SK-N-SH treated with all-trans-retinoic acid at 6 μM for 48 hours (cell line): ENCODE measurements around the gene DHRS1.

Source experiments
- ATAC-seq: fragments of 200-7000 bp; cut with Tn5 transposase; 3 replicates; pipeline ENCODE4 v1.9.1; 2020; ENCODE audit warnings: mild to moderate bottlenecking, moderate library complexity
- ARNTL ChIP-seq: fragments of 450-650 bp; formaldehyde crosslinking; IDR thresholded peaks from 2 replicates; pipeline ENCODE4 v1.5.0; 2020; ENCODE audit warnings: low read depth, mild to moderate bottlenecking, moderate library complexity, borderline replicate concordance
- BACH2 ChIP-seq: fragments of 250-450 bp; sonication (Bioruptor Pico); IDR thresholded peaks from 2 replicates; pipeline ENCODE4 v1.9.0; 2021; ENCODE audit warnings: mild to moderate bottlenecking, borderline replicate concordance
- CREB5 ChIP-seq: fragments of 250-450 bp; sonication (Bioruptor Pico); IDR thresholded peaks from 2 replicates; pipeline ENCODE4 v1.5.1; 2020; ENCODE audit warnings: low read depth, mild to moderate bottlenecking, moderate library complexity
- CSDC2 ChIP-seq: fragments of 250-450 bp; sonication (Bioruptor Pico); IDR thresholded peaks from 2 replicates; pipeline ENCODE4 v1.5.0; 2020; ENCODE audit warnings: mild to moderate bottlenecking, moderate library complexity
- ESRRG ChIP-seq: fragments of 250-450 bp; sonication (Bioruptor Pico); IDR thresholded peaks from 2 replicates; pipeline ENCODE4 v1.6.1; 2021; ENCODE audit warnings: mild to moderate bottlenecking
- ISL1 ChIP-seq: fragments of 250-450 bp; sonication (Bioruptor Pico); IDR thresholded peaks from 2 replicates; pipeline ENCODE4 v2.1.2; 2022; ENCODE audit warnings: mild to moderate bottlenecking, moderate library complexity
- OSR1 ChIP-seq: fragments of 250-450 bp; sonication (Bioruptor Pico); IDR thresholded peaks from 2 replicates; pipeline ENCODE4 v1.8.0; 2022; ENCODE audit warnings: moderate library complexity, mild to moderate bottlenecking, inconsistent platforms
- POU6F1 ChIP-seq: fragments of 250-450 bp; sonication (Bioruptor Pico); IDR thresholded peaks from 2 replicates; pipeline ENCODE4 v1.8.0; 2021; ENCODE audit warnings: low read depth, mild to moderate bottlenecking, moderate library complexity, borderline replicate concordance
- PPARA ChIP-seq: fragments of 250-450 bp; sonication (Bioruptor Pico); IDR thresholded peaks from 2 replicates; pipeline ENCODE4 v1.5.0; 2020; ENCODE audit warnings: mild to moderate bottlenecking, borderline replicate concordance
- RARB ChIP-seq: fragments of 250-450 bp; sonication (Bioruptor Pico); IDR thresholded peaks from 2 replicates; pipeline ENCODE4 v1.8.0; 2021; ENCODE audit warnings: mild to moderate bottlenecking, moderate library complexity
- SNAI2 ChIP-seq: fragments of 250-450 bp; sonication (Bioruptor Pico); IDR thresholded peaks from 2 replicates; pipeline ENCODE4 v1.5.0; 2020; ENCODE audit warnings: mild to moderate bottlenecking, moderate library complexity
- TCF4 ChIP-seq: fragments of 250-450 bp; sonication (Bioruptor Pico); IDR thresholded peaks from 2 replicates; pipeline ENCODE4 v1.8.0; 2021; ENCODE audit warnings: mild to moderate bottlenecking, moderate library complexity, borderline replicate concordance
- TOX ChIP-seq: fragments of 250-450 bp; sonication (Bioruptor Pico); IDR thresholded peaks from 2 replicates; pipeline ENCODE4 v1.8.0; 2021; ENCODE audit warnings: mild to moderate bottlenecking, moderate library complexity, borderline replicate concordance
- ZC3H10 ChIP-seq: fragments of 250-450 bp; sonication (Bioruptor Pico); IDR thresholded peaks from 2 replicates; pipeline ENCODE4 v1.5.1; 2021; ENCODE audit warnings: mild to moderate bottlenecking, moderate library complexity
- ZFP3 ChIP-seq: fragments of 250-450 bp; sonication (Bioruptor Pico); IDR thresholded peaks from 2 replicates; pipeline ENCODE4 v1.5.0; 2020; ENCODE audit warnings: mild to moderate bottlenecking, moderate library complexity
- ZFP30 ChIP-seq: fragments of 450-650 bp; formaldehyde crosslinking; IDR thresholded peaks from 2 replicates; pipeline ENCODE4 v1.5.0; 2022; ENCODE audit warnings: mild to moderate bottlenecking, moderate library complexity
- ZNF565 ChIP-seq: fragments of 450-650 bp; formaldehyde crosslinking; conservative IDR thresholded peaks from 2 replicates; pipeline ENCODE4 v1.5.0; 2020; ENCODE audit warnings: low read depth, mild to moderate bottlenecking, moderate library complexity
- ZNF8 ChIP-seq: fragments of 450-650 bp; formaldehyde crosslinking; IDR thresholded peaks from 2 replicates; pipeline ENCODE4 v1.5.0; 2020; ENCODE audit warnings: mild to moderate bottlenecking, moderate library complexity
- TF ChIP-seq, protein P1 (sequence below): fragments of 250-450 bp; sonication (Bioruptor Pico); IDR thresholded peaks from 2 replicates; pipeline ENCODE4 v1.5.0; 2020; ENCODE audit warnings: mild to moderate bottlenecking, moderate library complexity
- TF ChIP-seq, protein P2 (sequence below): fragments of 250-450 bp; sonication (Bioruptor Pico); IDR thresholded peaks from 2 replicates; pipeline ENCODE4 v1.8.0; 2020; ENCODE audit warnings: mild to moderate bottlenecking, moderate library complexity, borderline replicate concordance

DHRS1 gene

GRCh38 chr14:24325963-24326362, 26.4 kb upstream of the DHRS1 start (continued):
- no peak for TF ChIP-seq ISL1

DNA sequence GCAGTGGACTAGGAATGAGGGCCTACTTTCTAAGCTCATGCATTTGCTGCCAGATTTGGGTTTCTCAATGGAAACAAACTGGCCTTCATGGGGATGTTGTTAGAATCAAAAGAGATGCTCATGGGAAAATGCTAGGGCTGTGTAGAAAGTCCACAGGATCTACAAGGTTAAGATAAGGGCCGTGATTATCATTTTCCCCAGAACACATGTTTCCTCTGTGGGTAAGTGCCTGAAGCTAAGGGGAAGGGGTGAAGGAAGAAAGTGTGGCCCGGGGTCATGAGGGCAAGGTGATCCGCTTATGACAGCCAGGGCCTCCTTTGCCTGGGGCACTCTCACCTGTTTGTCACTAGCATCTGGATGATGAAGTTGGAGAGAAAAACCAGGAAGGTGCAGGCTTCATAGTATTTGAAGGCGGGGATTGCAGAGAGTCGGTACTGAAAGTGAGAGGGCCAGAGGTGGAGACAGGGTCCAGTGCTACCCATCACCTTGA, 25.5 kb upstream of the DHRS1 start:
- TF ChIP-seq PPARA = no peak
- TF ChIP-seq ZC3H10 (CRISPR knock-in tag) = no peak
- no peak for TF ChIP-seq POU6F1 (CRISPR knock-in tag)
- no peak for ATAC-seq

GRCh38 chr14:24324024-24324423, 24.4 kb upstream of the DHRS1 start:
- TF ChIP-seq BACH2 (CRISPR knock-in tag) (no peak), ZNF565 (CRISPR knock-in tag) (no peak), RARB (CRISPR knock-in tag) (no peak), OSR1 (CRISPR knock-in tag) (no peak)
- TF ChIP-seq, protein P1, sequence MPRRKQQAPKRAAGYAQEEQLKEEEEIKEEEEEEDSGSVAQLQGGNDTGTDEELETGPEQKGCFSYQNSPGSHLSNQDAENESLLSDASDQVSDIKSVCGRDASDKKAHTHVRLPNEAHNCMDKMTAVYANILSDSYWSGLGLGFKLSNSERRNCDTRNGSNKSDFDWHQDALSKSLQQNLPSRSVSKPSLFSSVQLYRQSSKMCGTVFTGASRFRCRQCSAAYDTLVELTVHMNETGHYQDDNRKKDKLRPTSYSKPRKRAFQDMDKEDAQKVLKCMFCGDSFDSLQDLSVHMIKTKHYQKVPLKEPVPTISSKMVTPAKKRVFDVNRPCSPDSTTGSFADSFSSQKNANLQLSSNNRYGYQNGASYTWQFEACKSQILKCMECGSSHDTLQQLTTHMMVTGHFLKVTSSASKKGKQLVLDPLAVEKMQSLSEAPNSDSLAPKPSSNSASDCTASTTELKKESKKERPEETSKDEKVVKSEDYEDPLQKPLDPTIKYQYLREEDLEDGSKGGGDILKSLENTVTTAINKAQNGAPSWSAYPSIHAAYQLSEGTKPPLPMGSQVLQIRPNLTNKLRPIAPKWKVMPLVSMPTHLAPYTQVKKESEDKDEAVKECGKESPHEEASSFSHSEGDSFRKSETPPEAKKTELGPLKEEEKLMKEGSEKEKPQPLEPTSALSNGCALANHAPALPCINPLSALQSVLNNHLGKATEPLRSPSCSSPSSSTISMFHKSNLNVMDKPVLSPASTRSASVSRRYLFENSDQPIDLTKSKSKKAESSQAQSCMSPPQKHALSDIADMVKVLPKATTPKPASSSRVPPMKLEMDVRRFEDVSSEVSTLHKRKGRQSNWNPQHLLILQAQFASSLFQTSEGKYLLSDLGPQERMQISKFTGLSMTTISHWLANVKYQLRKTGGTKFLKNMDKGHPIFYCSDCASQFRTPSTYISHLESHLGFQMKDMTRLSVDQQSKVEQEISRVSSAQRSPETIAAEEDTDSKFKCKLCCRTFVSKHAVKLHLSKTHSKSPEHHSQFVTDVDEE (CRISPR knock-in tag) = no peak
- TF ChIP-seq, protein P2, sequence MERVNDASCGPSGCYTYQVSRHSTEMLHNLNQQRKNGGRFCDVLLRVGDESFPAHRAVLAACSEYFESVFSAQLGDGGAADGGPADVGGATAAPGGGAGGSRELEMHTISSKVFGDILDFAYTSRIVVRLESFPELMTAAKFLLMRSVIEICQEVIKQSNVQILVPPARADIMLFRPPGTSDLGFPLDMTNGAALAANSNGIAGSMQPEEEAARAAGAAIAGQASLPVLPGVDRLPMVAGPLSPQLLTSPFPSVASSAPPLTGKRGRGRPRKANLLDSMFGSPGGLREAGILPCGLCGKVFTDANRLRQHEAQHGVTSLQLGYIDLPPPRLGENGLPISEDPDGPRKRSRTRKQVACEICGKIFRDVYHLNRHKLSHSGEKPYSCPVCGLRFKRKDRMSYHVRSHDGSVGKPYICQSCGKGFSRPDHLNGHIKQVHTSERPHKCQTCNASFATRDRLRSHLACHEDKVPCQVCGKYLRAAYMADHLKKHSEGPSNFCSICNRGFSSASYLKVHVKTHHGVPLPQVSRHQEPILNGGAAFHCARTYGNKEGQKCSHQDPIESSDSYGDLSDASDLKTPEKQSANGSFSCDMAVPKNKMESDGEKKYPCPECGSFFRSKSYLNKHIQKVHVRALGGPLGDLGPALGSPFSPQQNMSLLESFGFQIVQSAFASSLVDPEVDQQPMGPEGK (CRISPR knock-in tag) = no peak

DNA sequence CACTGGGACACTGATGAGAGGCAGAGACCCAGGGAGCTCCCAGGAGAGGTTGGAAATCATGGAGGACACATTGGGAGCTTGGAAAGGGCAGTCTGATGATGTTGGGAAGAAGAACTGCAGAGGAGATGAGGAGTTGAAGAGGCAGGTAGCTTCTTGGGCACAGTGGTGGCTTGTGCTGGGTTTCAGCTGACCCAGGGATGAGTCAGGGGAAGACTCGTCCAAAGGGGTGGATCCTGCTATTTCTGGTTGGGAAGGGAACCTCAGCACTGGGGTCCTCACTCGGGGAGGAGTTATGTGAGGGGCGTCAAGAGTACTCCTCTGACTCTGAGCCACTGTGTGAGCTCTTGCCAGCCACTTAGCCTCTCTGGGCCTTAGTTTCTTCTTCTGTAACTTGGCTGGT, 23.8 kb upstream of the DHRS1 start:
- TF ChIP-seq ZC3H10 (CRISPR knock-in tag) (no peak), RARB (CRISPR knock-in tag) (no peak), ESRRG (CRISPR knock-in tag) (no peak), SNAI2 (CRISPR knock-in tag) (no peak), POU6F1 (CRISPR knock-in tag) (no peak), ZFP30 (CRISPR knock-in tag) (no peak), PPARA (no peak), ARNTL (no peak), ZNF565 (CRISPR knock-in tag) (no peak), CREB5 (CRISPR knock-in tag) (no peak), OSR1 (CRISPR knock-in tag) (no peak), CSDC2 (CRISPR knock-in tag) (no peak), ZFP3 (CRISPR knock-in tag) (no peak), ZNF8 (CRISPR knock-in tag) (no peak), TCF4 (CRISPR knock-in tag) (no peak), ISL1 (no peak), TOX (CRISPR knock-in tag) (no peak)
- TF ChIP-seq, protein P2 (CRISPR knock-in tag) = no peak
- TF ChIP-seq, protein P1 (CRISPR knock-in tag) = no peak
- ATAC-seq = no peak

More at GRCh38 chr14:24324024-24324423, 24.4 kb upstream of the DHRS1 start:
- no peak for ATAC-seq
